ENCODE measurements around the gene FZD10. TPM values are rescaled to one million over a fixed set of nuclear protein-coding genes. Genes with fewer than 3 reads are reported as not detected.

Gene FZD10
- total and polyA plus RNA-seq, 3 donors from 2014 or later, result 0.62 to 0.90 (median 0.79) TPM

- H3K36me3 ChIP-seq (ENCODE audit: low read depth, missing control alignments), result no peaks in the 10 kb centered on the region
- no peaks in the 10 kb centered on the region for H3K9me3 ChIP-seq
- H3K27ac ChIP-seq, result no peak overlapping the region
- no peak overlapping the region for H3K4me3 ChIP-seq
- no peak for DNase-seq
- no peak for TF ChIP-seq POLR2A (IDR thresholded peaks at IDR 0.05)
- no peak for TF ChIP-seq CTCF (IDR thresholded peaks at IDR 0.05)
- intact Hi-C loops (cut with DNase I; ENCODE audit: low total_unique reads), result no loop called here
- no peaks in the 10 kb centered on the region for H3K27me3 ChIP-seq
- 89 to 96% methylated on average over 20 of the region's 20 CpGs for WGBS, 2 donors
- no peaks in the 10 kb centered on the region for H3K4me1 ChIP-seq
These were observed 23.8 kb upstream of the FZD10 start for GRCh38 chr12:130138478-130138877.

GRCh38 chr12:130139567-130140421 is 22.5 kb upstream of the FZD10 start:
- Histone ChIP-seq H3K36me3 (ENCODE audit: low read depth, missing control alignments) (no peaks in the 10 kb centered on the region), H3K9me3 (no peaks in the 10 kb centered on the region), H3K27ac (no peak overlapping the region), H3K4me1 (no peaks in the 10 kb centered on the region), H3K4me3 (no peak overlapping the region), H3K27me3 (no peaks in the 10 kb centered on the region)
- DNase-seq, result no peak
- TF ChIP-seq POLR2A (IDR thresholded peaks at IDR 0.05) (no peak), CTCF (IDR thresholded peaks at IDR 0.05) (no peak)
- WGBS, 2 donors, result 80 to 84% methylated on average over 25 of the region's 25 CpGs
- intact Hi-C loops (cut with DNase I; ENCODE audit: low total_unique reads), result no loop called here

DNA sequence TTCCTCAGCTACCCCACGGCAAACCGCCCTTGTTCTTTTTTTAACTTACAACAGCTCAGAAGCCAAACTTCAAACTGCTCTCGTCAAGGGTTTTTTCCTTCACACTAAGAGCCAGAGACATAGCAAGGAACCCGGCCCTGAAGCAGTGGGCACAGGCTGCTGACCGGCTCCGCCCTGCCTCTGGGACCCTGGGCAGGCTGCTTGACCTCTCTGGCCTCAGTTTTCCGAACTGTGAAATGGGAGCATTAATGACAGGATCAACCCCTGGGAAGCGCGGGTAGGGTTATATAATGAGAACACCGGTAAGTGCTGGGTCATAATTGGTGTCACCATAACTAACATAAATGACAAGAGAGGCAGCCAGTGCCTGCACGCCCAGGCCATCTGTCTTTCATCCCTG is 21.2 kb upstream of the FZD10 start:
- Histone ChIP-seq H3K4me1 (no peaks in the 10 kb centered on the region), H3K27ac (no peak overlapping the region), H3K9me3 (no peaks in the 10 kb centered on the region), H3K4me3 (no peak overlapping the region), H3K36me3 (ENCODE audit: low read depth, missing control alignments) (no peaks in the 10 kb centered on the region), H3K27me3 (no peaks in the 10 kb centered on the region)
- 79 to 87% methylated on average over 11 of the region's 11 CpGs for WGBS, 2 donors
- intact Hi-C loops (cut with DNase I; ENCODE audit: low total_unique reads), result no loop called here
- no peak for DNase-seq
- TF ChIP-seq CTCF (IDR thresholded peaks at IDR 0.05), result no peak
- no peak for TF ChIP-seq POLR2A (IDR thresholded peaks at IDR 0.05)

- Histone ChIP-seq H3K27me3 (no peaks in the 10 kb centered on the region), H3K27ac (no peak overlapping the region), H3K9me3 (no peaks in the 10 kb centered on the region), H3K4me3 (no peak overlapping the region), H3K4me1 (no peaks in the 10 kb centered on the region), H3K36me3 (ENCODE audit: low read depth, missing control alignments) (no peaks in the 10 kb centered on the region)
- intact Hi-C loops (cut with DNase I; ENCODE audit: low total_unique reads), result no loop called here
- 61 to 81% methylated on average over 3 to 18 of the region's 18 CpGs for WGBS, 2 donors
- no peak for DNase-seq
- TF ChIP-seq CTCF (IDR thresholded peaks at IDR 0.05) (no peak), POLR2A (IDR thresholded peaks at IDR 0.05) (no peak)
These were observed 20.2 kb upstream of the FZD10 start for GRCh38 chr12:130141901-130142683.

Data from testis (tissue), 3 donors.